Endothelial cell of umbilical vein (primary cell): ENCODE data around the gene NR5A1. TPM values are rescaled to one million over a fixed set of nuclear protein-coding genes. Genes with fewer than 3 reads are reported as not detected.

Source experiments
- BruUV-seq: library from RNA; stranded (reverse); fragments of 400-500 nt; replicated peaks from 2 replicates; lab custom pipeline; 2021; lab: Mats Ljungman, UMichigan
- CTCF ChIA-PET: fragments of 300-600, 350-600 bp; sonication (Branson Sonifier 250); formaldehyde crosslinking; loops from one replicate; lab custom pipeline; 2021; ENCODE audit warnings: antibody characterized with exemption, inconsistent platforms; lab: Charles Lee
- POLR2A ChIA-PET: fragments of 300-600, 350-600 bp; sonication (Branson Sonifier 250); formaldehyde crosslinking; loops from one replicate; lab custom pipeline; 2021; ENCODE audit warnings: antibody characterized with exemption, inconsistent platforms; lab: Charles Lee
- DNase-seq: peaks from one replicate; pipeline ENCODE4 v3.0.0-alpha.2; 2011; ENCODE audit warnings: low read depth, low spot score
- FAIRE-seq: peaks from 2 replicates; lab custom pipeline; 2011; peaks lifted over from hg19 to GRCh38; lab: Jason Lieb, UNC
- H2AFZ ChIP-seq: 2 replicates; pipeline ENCODE4 v1.6.0; 2012; ENCODE audit warnings: low read depth, low read length, control low read depth, inconsistent platforms
- H3K27ac ChIP-seq: 2 replicates; pipeline ENCODE4 v1.5.1; 2011; ENCODE audit warnings: low read depth, mild to moderate bottlenecking, control low read depth, low read length, moderate library complexity; ENCODE audit not compliant: insufficient read depth
- H3K27me3 ChIP-seq, 2 experiments: 2 replicates each; pipeline versions ENCODE4 v1.6.0 to v1.6.1; 2011; ENCODE audit warnings: low read length in 2 of 2, mixed read lengths in 1 of 2; ENCODE audit not compliant: control insufficient read depth in 2 of 2, insufficient read depth in 2 of 2
- H3K36me3 ChIP-seq, 2 experiments: 2 replicates in 1 of 2; 3 replicates in 1 of 2; pipeline ENCODE4 v1.5.1; 2011; ENCODE audit warnings: low read length in 2 of 2, mild to moderate bottlenecking in 1 of 2, moderate library complexity in 1 of 2; ENCODE audit not compliant: control insufficient read depth in 2 of 2, insufficient read depth in 2 of 2; ENCODE audit errors: extremely low read depth in 1 of 2
- H3K4me1 ChIP-seq: 3 replicates; pipeline ENCODE4 v1.5.1; 2011; ENCODE audit warnings: mild to moderate bottlenecking, low read length; ENCODE audit not compliant: control insufficient read depth, insufficient read depth; ENCODE audit errors: extremely low read depth
- H3K4me2 ChIP-seq: 2 replicates; pipeline ENCODE4 v1.6.1; 2011; ENCODE audit warnings: low read length, control low read depth, mixed read lengths; ENCODE audit not compliant: insufficient read depth
- H3K4me3 ChIP-seq, 3 experiments: fragments of 200-600 bp in 1 of 3; sonication (generic), shearing (Covaris generic) in 1 of 3; replicated peaks in 1 of 3; 2 replicates each; pipeline ENCODE4 v1.5.1; 2011 to 2016; ENCODE audit warnings: control low read depth in 3 of 3, low read length in 3 of 3, mild to moderate bottlenecking in 2 of 3, inconsistent platforms in 1 of 3, low read depth in 1 of 3, moderate library complexity in 1 of 3; ENCODE audit not compliant: insufficient read depth in 1 of 3
- H3K79me2 ChIP-seq: 2 replicates; pipeline ENCODE4 v1.6.0; 2012; ENCODE audit warnings: low read length, inconsistent platforms; ENCODE audit not compliant: control insufficient read depth, insufficient read depth
- H3K9ac ChIP-seq: replicated peaks from 2 replicates; pipeline ENCODE3; 2011; ENCODE audit warnings: low read length, control low read depth; ENCODE audit not compliant: insufficient read depth; ENCODE audit errors: extremely low read depth
- H3K9me1 ChIP-seq: replicated peaks from 3 replicates; pipeline ENCODE4 v1.6.0; 2011; ENCODE audit warnings: mild to moderate bottlenecking, low read length; ENCODE audit not compliant: control insufficient read depth, insufficient read depth; ENCODE audit errors: extremely low read depth
- H3K9me3 ChIP-seq: replicated peaks from 2 replicates; pipeline ENCODE4 v1.5.1; 2012; ENCODE audit warnings: low read length, inconsistent platforms; ENCODE audit not compliant: control insufficient read depth, insufficient read depth
- H4K20me1 ChIP-seq: replicated peaks from 2 replicates; pipeline ENCODE3; 2011; ENCODE audit warnings: mild to moderate bottlenecking, low read length; ENCODE audit not compliant: control insufficient read depth, insufficient read depth; ENCODE audit errors: extremely low read depth
- CTCF ChIP-seq, 2 donors: IDR thresholded peaks; 1 replicate in 1 of 2; 2 replicates in 1 of 2; pipeline ENCODE4 v1.5.1; 2011; ENCODE audit warnings: low read length in 2 of 2, mild to moderate bottlenecking in 2 of 2, moderate library complexity in 2 of 2, control low read depth in 1 of 2, inconsistent platforms in 1 of 2, low read depth in 1 of 2; ENCODE audit not compliant: insufficient read depth in 1 of 2; ENCODE audit errors: extremely low read depth in 1 of 2
- EZH2 ChIP-seq: IDR thresholded peaks from 2 replicates; pipeline ENCODE4 v1.6.1; 2012; ENCODE audit warnings: borderline replicate concordance, low read depth, mild to moderate bottlenecking, moderate library complexity, low read length, inconsistent platforms; ENCODE audit not compliant: severe bottlenecking
- FOS ChIP-seq: IDR thresholded peaks from 2 replicates; pipeline ENCODE4 v1.6.1; 2011; ENCODE audit warnings: mild to moderate bottlenecking, low read length, moderate library complexity, borderline replicate concordance; ENCODE audit not compliant: insufficient read depth
- GATA2 ChIP-seq: IDR thresholded peaks from 2 replicates; pipeline ENCODE4 v1.7.0; 2011; ENCODE audit warnings: low read depth, mild to moderate bottlenecking, moderate library complexity, mixed read lengths, low read length; ENCODE audit not compliant: insufficient read length, insufficient read depth
- JUN ChIP-seq: IDR thresholded peaks from 2 replicates; pipeline ENCODE4 v1.6.1; 2011; ENCODE audit warnings: borderline replicate concordance, low read depth; ENCODE audit not compliant: insufficient read length, insufficient read depth
- MAX ChIP-seq: IDR thresholded peaks from 2 replicates; pipeline ENCODE4 v1.6.1; 2011; ENCODE audit not compliant: insufficient read depth, insufficient read length
- POLR2A ChIP-seq: IDR thresholded peaks from 2 replicates; pipeline ENCODE4 v1.6.1; 2012; ENCODE audit warnings: low read depth, mild to moderate bottlenecking, control low read depth, low read length
- POLR2AphosphoS5 ChIP-seq: IDR thresholded peaks from 2 replicates; pipeline ENCODE4 v1.6.1; 2012; ENCODE audit warnings: low read depth, mild to moderate bottlenecking, control low read depth, low read length, moderate library complexity; ENCODE audit not compliant: insufficient read depth
- dilution Hi-C: fragments of 300-500 bp; cut with MboI; formaldehyde crosslinking; loops from one replicate; pipeline ENCODE4 v1.15.0; 2019; ENCODE audit warnings: low sequenced_read_pairs; ENCODE audit not compliant: extremely low pct_ligation_motif_present
- intact Hi-C: fragments of 100-400 bp; cut with micrococcal nuclease; formaldehyde crosslinking; loops from one replicate; pipeline ENCODE4 v1.10.0; 2022
- polyA plus RNA-seq, 4 experiments: library from polyadenylated mRNA; depleted of rRNA in 3 of 4; stranded (reverse) in 3 of 4; unstranded in 1 of 4; fragments of >200 nt; gene quantifications; 2 replicates each; pipeline versions ENCODE4 v1.2.1 to v1.2.3, GENCODE V29; 2011 to 2012; ENCODE audit warnings: missing spikeins in 1 of 4
- total RNA-seq: library from RNA; stranded (reverse); gene quantifications from 2 replicates; pipeline ENCODE4 v1.2.3, GENCODE V29; 2021

The NR5A1 gene
- total and polyA plus RNA-seq, 2 donors (not counting 3 experiments of a cell fraction or from before 2014, with no cell fraction given), result not detected

GRCh38 chr9:124470726-124471125 is 36.5 kb downstream of the NR5A1 start:
- Histone ChIP-seq H3K4me2 (no peak overlapping the region), H3K9ac (no peak overlapping the region), H3K4me1 (no peaks in the 10 kb centered on the region), H3K9me3 (no peaks in the 10 kb centered on the region), H3K4me3 (no peak overlapping the region), H3K27ac (no peak overlapping the region), H3K27me3 (no peaks in the 10 kb centered on the region), H2AFZ (no peak overlapping the region), H3K79me2 (no peaks in the 10 kb centered on the region), H4K20me1 (no peaks in the 10 kb centered on the region), H3K9me1 (no peaks in the 10 kb centered on the region), H3K36me3 (no peaks in the 10 kb centered on the region)
- dilution Hi-C loops, result no loop called here
- BruUV-seq, result no TSS peak
- no peak for DNase-seq
- CTCF ChIA-PET, result interaction anchor here (1.0 kb wide), 1 partner anchor 16 kb away, joined by 3 read pairs; no protein-coding TSS in a partner anchor
- POLR2A ChIA-PET, result no interaction called here
- TF ChIP-seq CTCF (IDR thresholded peaks at IDR 0.05; ENCODE audit: extremely low read depth in 1 of 2, insufficient read depth in 1 of 2, low read depth in 1 of 2, low read length in 2 of 2), result no peak
- TF ChIP-seq JUN, result no peak
- no peak for TF ChIP-seq EZH2
- TF ChIP-seq FOS, result no peak
- TF ChIP-seq POLR2A, result no peak
- TF ChIP-seq GATA2, result no peak
- TF ChIP-seq POLR2AphosphoS5, result no peak
- no peak for TF ChIP-seq MAX
- intact Hi-C loops, result no loop called here
- no peak for FAIRE-seq
